PC-9 (cell line): ENCODE results near the gene C1QTNF1. TPM values are rescaled to one million over a fixed set of nuclear protein-coding genes. Genes with fewer than 3 reads are reported as not detected.
A peak's percentile ranks its signal among the peaks of the same experiment; 100 is the strongest.

ENCODE experiments used
- BruUV-seq: library from RNA; stranded (reverse); fragments of 400-500 nt; replicated peaks from 2 replicates; lab custom pipeline; 2021; lab: Mats Ljungman, UMichigan
- CTCF ChIA-PET: fragments of 300-600 bp; sonication (Branson Sonifier 250); formaldehyde crosslinking; loops from one replicate; lab custom pipeline; 2022; ENCODE audit warnings: antibody characterized with exemption; lab: Charles Lee
- POLR2A ChIA-PET: fragments of 300-600 bp; sonication (Branson Sonifier 250); formaldehyde crosslinking; loops from one replicate; lab custom pipeline; 2022; ENCODE audit warnings: antibody characterized with exemption; ENCODE audit not compliant: unreplicated experiment; lab: Charles Lee
- DNase-seq, 2 experiments: peaks; one replicate each; pipeline versions ENCODE4 v3.0.0 to v3.0.0-alpha.2; 2015 to 2022; ENCODE audit warnings: mixed read lengths in 1 of 2
- H2AFZ ChIP-seq: fragments of 200-600 bp; sonication (generic); 2 replicates; pipeline ENCODE4 v1.8.1; 2017; ENCODE audit warnings: antibody characterized with exemption
- H3F3A ChIP-seq: fragments of 200-600 bp; sonication (generic); 2 replicates; pipeline ENCODE4 v1.8.1; 2017; ENCODE audit warnings: antibody characterized with exemption, mild to moderate bottlenecking, low read depth; ENCODE audit not compliant: insufficient read depth
- H3K27ac ChIP-seq: fragments of 200-600 bp; sonication (generic); 2 replicates; pipeline ENCODE4 v1.6.1; 2016; ENCODE audit warnings: mixed run types
- H3K27me3 ChIP-seq: fragments of 200-600 bp; sonication (generic); 2 replicates; pipeline ENCODE4 v1.6.1; 2016; ENCODE audit warnings: low read depth, mixed run types; ENCODE audit not compliant: insufficient read depth
- H3K36me3 ChIP-seq: fragments of 200-600 bp; sonication (generic); 2 replicates; pipeline ENCODE4 v1.6.1; 2016; ENCODE audit warnings: low read depth, mixed run types
- H3K4me1 ChIP-seq: fragments of 200-600 bp; sonication (generic); replicated peaks from 2 replicates; pipeline ENCODE4 v1.6.1; 2016; ENCODE audit warnings: mixed run types; ENCODE audit not compliant: insufficient read depth
- H3K4me2 ChIP-seq: fragments of 200-600 bp; sonication (generic); 2 replicates; pipeline ENCODE4 v1.6.1; 2017; ENCODE audit warnings: mixed run types
- H3K4me3 ChIP-seq: fragments of 200-600 bp; sonication (generic); 2 replicates; pipeline ENCODE4 v1.6.1; 2016; ENCODE audit warnings: mixed run types
- H3K79me2 ChIP-seq: fragments of 200-600 bp; sonication (generic); 2 replicates; pipeline ENCODE4 v1.6.1; 2017; ENCODE audit warnings: low read depth, mixed run types
- H3K9me2 ChIP-seq: fragments of 200-600 bp; sonication (generic); 2 replicates; pipeline ENCODE4 v1.8.1; 2017; ENCODE audit warnings: mild to moderate bottlenecking; ENCODE audit not compliant: insufficient read depth
- H3K9me3 ChIP-seq: fragments of 200-600 bp; sonication (generic); 2 replicates; pipeline ENCODE4 v1.8.1; 2016; ENCODE audit warnings: low read depth; ENCODE audit not compliant: insufficient read depth
- H4K20me1 ChIP-seq: fragments of 200-600 bp; sonication (generic); 2 replicates; pipeline ENCODE4 v1.8.1; 2017; ENCODE audit not compliant: insufficient read depth
- EZH2 ChIP-seq: fragments of 200-600 bp; sonication (generic); IDR thresholded peaks from 2 replicates; pipeline ENCODE4 v1.8.0; 2017; ENCODE audit warnings: antibody characterized with exemption, low read depth
- intact Hi-C: fragments of 100-400 bp; cut with micrococcal nuclease; formaldehyde crosslinking; loops from one replicate; pipeline ENCODE4 v1.10.0; 2022; ENCODE audit not compliant: unreplicated experiment
- total RNA-seq: library from RNA; stranded (reverse); gene quantifications from 2 replicates; pipeline ENCODE4 v1.2.3, GENCODE V29; 2021
- TF ChIP-seq, protein P1 (sequence below): fragments of 200-600 bp; sonication (generic); conservative IDR thresholded peaks from 2 replicates; pipeline ENCODE4 v1.6.1; 2017; ENCODE audit warnings: mixed run types, antibody characterized with exemption, mild to moderate bottlenecking, moderate library complexity

Gene C1QTNF1
- total RNA-seq, 1 experiment from 2014 or later = 3.4 TPM

- H3K9me2 ChIP-seq = no peaks in the 10 kb centered on the region
- no peaks in the 10 kb centered on the region for H3K36me3 ChIP-seq
- no peaks in the 10 kb centered on the region for H3K27me3 ChIP-seq
- no peak for DNase-seq
- H3K4me3 ChIP-seq = peak overlapping the region; percentile 81; the same call in 1 of the 2 replicates
- POLR2A ChIA-PET = no interaction called here
- peak overlapping the region; percentile 92 for H3K4me2 ChIP-seq
- no peak for TF ChIP-seq EZH2
- TF ChIP-seq, protein P1, sequence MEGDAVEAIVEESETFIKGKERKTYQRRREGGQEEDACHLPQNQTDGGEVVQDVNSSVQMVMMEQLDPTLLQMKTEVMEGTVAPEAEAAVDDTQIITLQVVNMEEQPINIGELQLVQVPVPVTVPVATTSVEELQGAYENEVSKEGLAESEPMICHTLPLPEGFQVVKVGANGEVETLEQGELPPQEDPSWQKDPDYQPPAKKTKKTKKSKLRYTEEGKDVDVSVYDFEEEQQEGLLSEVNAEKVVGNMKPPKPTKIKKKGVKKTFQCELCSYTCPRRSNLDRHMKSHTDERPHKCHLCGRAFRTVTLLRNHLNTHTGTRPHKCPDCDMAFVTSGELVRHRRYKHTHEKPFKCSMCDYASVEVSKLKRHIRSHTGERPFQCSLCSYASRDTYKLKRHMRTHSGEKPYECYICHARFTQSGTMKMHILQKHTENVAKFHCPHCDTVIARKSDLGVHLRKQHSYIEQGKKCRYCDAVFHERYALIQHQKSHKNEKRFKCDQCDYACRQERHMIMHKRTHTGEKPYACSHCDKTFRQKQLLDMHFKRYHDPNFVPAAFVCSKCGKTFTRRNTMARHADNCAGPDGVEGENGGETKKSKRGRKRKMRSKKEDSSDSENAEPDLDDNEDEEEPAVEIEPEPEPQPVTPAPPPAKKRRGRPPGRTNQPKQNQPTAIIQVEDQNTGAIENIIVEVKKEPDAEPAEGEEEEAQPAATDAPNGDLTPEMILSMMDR = no peak
- H3K79me2 ChIP-seq = peaks cover 33% of the 10 kb centered on the region
- H3K27ac ChIP-seq = no peak overlapping the region
- intact Hi-C loops = no loop called here
- no TSS peak for BruUV-seq
- H3F3A ChIP-seq = no peaks in the 10 kb centered on the region; the same call in 1 of the 2 replicates
- H2AFZ ChIP-seq = no peak overlapping the region
- H3K9me3 ChIP-seq = no peaks in the 10 kb centered on the region
- CTCF ChIA-PET = no interaction called here
- no peaks in the 10 kb centered on the region; the same call in 1 of the 2 replicates for H4K20me1 ChIP-seq
- peaks cover 21% of the 10 kb centered on the region for H3K4me1 ChIP-seq
Observed at GRCh38 chr17:78976907-78977680, 46.9 kb upstream of the C1QTNF1 start.

GRCh38 chr17:78977681-78977943 is 46.4 kb upstream of the C1QTNF1 start:
- BruUV-seq = no TSS peak
- intact Hi-C loops = no loop called here
- H3F3A ChIP-seq = no peaks in the 10 kb centered on the region; the same call in 1 of the 2 replicates
- no peaks in the 10 kb centered on the region for H3K9me3 ChIP-seq
- H3K27me3 ChIP-seq = no peaks in the 10 kb centered on the region
- DNase-seq = no peak
- CTCF ChIA-PET = no interaction called here
- peak overlapping the region; percentile 81; the same call in 1 of the 2 replicates for H3K4me3 ChIP-seq
- H3K79me2 ChIP-seq = peaks cover 33% of the 10 kb centered on the region
- H3K9me2 ChIP-seq = no peaks in the 10 kb centered on the region
- peak overlapping the region; percentile 92 for H3K4me2 ChIP-seq
- H2AFZ ChIP-seq = no peak overlapping the region
- H4K20me1 ChIP-seq = no peaks in the 10 kb centered on the region; the same call in 1 of the 2 replicates
- no peaks in the 10 kb centered on the region for H3K36me3 ChIP-seq
- no peak for TF ChIP-seq EZH2
- TF ChIP-seq, protein P1 = no peak
- peaks cover 21% of the 10 kb centered on the region for H3K4me1 ChIP-seq
- POLR2A ChIA-PET = no interaction called here
- H3K27ac ChIP-seq = no peak overlapping the region

GRCh38 chr17:78977997-78978973 is 45.7 kb upstream of the C1QTNF1 start:
- intact Hi-C loops = loop anchor here (2.0 kb wide), 1 partner anchor 27 kb away; no protein-coding TSS in a partner anchor
- Histone ChIP-seq H3K79me2 (peaks cover 33% of the 10 kb centered on the region), H3F3A (no peaks in the 10 kb centered on the region; the same call in 1 of the 2 replicates), H3K9me2 (no peaks in the 10 kb centered on the region), H3K27ac (no peak overlapping the region), H3K4me3 (peak overlapping the region; percentile 81), H3K27me3 (no peaks in the 10 kb centered on the region), H3K36me3 (no peaks in the 10 kb centered on the region), H4K20me1 (no peaks in the 10 kb centered on the region; the same call in 1 of the 2 replicates), H3K4me1 (peaks cover 21% of the 10 kb centered on the region), H2AFZ (no peak overlapping the region), H3K9me3 (no peaks in the 10 kb centered on the region), H3K4me2 (peak overlapping the region; percentile 92)
- no TSS peak for BruUV-seq
- peak in 1 of 2 experiments; percentile 59 for DNase-seq
- POLR2A ChIA-PET = interaction anchor here (0.6 kb wide), 3 partner anchors 21 to 137 kb away, joined by 3 to 10 read pairs (median 5); no protein-coding TSS in a partner anchor
- TF ChIP-seq, protein P1 = no peak
- TF ChIP-seq EZH2 = no peak
- CTCF ChIA-PET = interaction anchor here (0.6 to 0.7 kb wide), 3 partner anchors 25 to 271 kb away, joined by 3 to 7 read pairs (median 5); no protein-coding TSS in a partner anchor
